Stimulated activated CD8-positive, alpha-beta memory T cell treated with anti-CD3 and anti-CD28 coated beads, Interleukin-7, amount 100 ng/mL, for 1 hour (primary cell): Measurements from ENCODE around the gene PFKL.
"Not testable (repeated sequence)": the region's sequence is repeated elsewhere in the genome, so short reads cannot be mapped to it uniquely, and the experiment has no call there.

ENCODE experiments used
- DNase-seq, 2 donors: peaks; one replicate each; pipeline ENCODE4 v3.0.0-alpha.2; 2020; ENCODE audit warnings: low read depth in 2 of 2

Gene PFKL

GRCh38 chr21:44344541-44345183 is 44.8 kb downstream of the PFKL start:
- no peak for DNase-seq

- no peak for DNase-seq
Measured at GRCh38 chr21:44345495-44345894, 45.6 kb downstream of the PFKL start.

GRCh38 chr21:44347911-44348451 is 48.1 kb downstream of the PFKL start:
- no peak for DNase-seq

GRCh38 chr21:44348861-44349260 is 49.0 kb downstream of the PFKL start:
- DNase-seq = no peak

GRCh38 chr21:44349416-44349846 is 49.6 kb downstream of the PFKL start:
- DNase-seq = no peak

GRCh38 chr21:44349847-44350772 is 50.3 kb downstream of the PFKL start:
- DNase-seq = no peak

GRCh38 chr21:44350773-44351481 is 51.1 kb downstream of the PFKL start:
- no peak for DNase-seq

GRCh38 chr21:44351535-44352252 is 51.8 kb downstream of the PFKL start:
- no peak for DNase-seq

GRCh38 chr21:44352253-44352860 is 52.5 kb downstream of the PFKL start:
- no peak for DNase-seq

- DNase-seq = peak in 1 of 2 donors; percentile 20
Measured at GRCh38 chr21:44353191-44353970, 53.5 kb downstream of the PFKL start, which contains the start of gene TRPM2. TSS of gene TRPM2 (plus strand) at chr21:44353621. CDS start at chr21:44353701, 80 bp downstream.

GRCh38 chr21:44354001-44354405 is 54.1 kb downstream of the PFKL start:
- DNase-seq = no peak

- no peak for DNase-seq
Measured at GRCh38 chr21:44354775-44355771, 55.2 kb downstream of the PFKL start.

- no peak for DNase-seq
Measured at GRCh38 chr21:44356160-44356559, 56.3 kb downstream of the PFKL start.

GRCh38 chr21:44356636-44357035 is 56.8 kb downstream of the PFKL start:
- DNase-seq = no peak

GRCh38 chr21:44357064-44357837 is 57.4 kb downstream of the PFKL start:
- no peak for DNase-seq

- DNase-seq = no peak
Measured at GRCh38 chr21:44359396-44359795, 59.5 kb downstream of the PFKL start.

- DNase-seq = no peak
Measured at GRCh38 chr21:44360159-44360558, 60.3 kb downstream of the PFKL start.

GRCh38 chr21:44361903-44362302 is 62.0 kb downstream of the PFKL start:
- DNase-seq = not testable (repeated sequence)
